ENCODE data around the gene GAB2. TPM values are rescaled to one million over a fixed set of nuclear protein-coding genes. Genes with fewer than 3 reads are reported as not detected.

GAB2 gene
- total and polyA plus RNA-seq, 2 experiments from 2014 or later, result 4.9 to 10.2 TPM

DNA sequence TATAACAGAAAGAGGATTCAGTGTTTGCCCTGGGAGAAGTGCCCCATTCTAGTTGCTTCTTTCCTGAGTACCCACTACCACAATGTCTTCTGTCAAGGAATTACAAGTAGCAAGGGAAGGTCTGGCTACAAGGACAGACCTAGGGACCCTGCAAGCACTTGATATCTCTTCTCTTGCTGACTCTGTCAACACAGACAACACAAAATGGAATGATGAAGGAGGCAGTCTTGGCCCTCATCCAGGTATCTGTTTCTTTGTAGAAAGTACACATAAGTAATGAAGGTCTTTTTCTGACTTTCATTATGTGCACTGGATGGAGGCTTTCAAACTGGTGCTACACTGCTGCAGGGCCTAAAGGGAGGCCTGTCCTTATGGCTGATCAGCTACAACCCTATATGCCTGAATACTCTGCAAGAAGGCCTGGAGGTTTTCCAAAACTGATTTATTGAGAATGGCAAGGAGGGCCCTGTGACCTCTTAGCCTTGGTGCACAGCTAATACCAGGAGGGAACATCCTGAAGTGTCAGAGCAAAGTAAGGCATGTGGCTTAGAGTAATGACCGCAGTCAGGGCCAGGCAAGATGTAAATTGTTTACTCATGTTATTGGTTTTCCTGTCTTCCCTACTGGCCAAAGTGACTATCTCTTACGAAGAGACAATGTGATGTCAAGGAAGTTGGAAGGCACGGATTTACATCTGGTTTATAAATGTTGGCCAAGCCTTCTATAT is 31.2 kb downstream of the GAB2 start:
- Histone ChIP-seq H3K4me1 (ENCODE audit: insufficient read depth) (peaks cover 16% of the 10 kb centered on the region), H3K4me3 (no peak overlapping the region), H3K27me3 (no peaks in the 10 kb centered on the region), H2AFZ (no peak overlapping the region), H3K27ac (no peak overlapping the region), H3K9me3 (ENCODE audit: low read depth) (no peaks in the 10 kb centered on the region), H3K79me2 (peaks cover 65% of the 10 kb centered on the region), H3K9me2 (replicated peaks; ENCODE audit: insufficient read depth) (no peaks in the 10 kb centered on the region), H3K36me3 (replicated peaks; ENCODE audit: insufficient read depth, low read depth) (no peaks in the 10 kb centered on the region), H3K4me2 (no peak overlapping the region), H4K20me1 (ENCODE audit: insufficient read depth, poor library complexity, severe bottlenecking) (no peaks in the 10 kb centered on the region)
- whole genome bisulfite sequencing (ENCODE audit: low lambda C conversion rate, missing lambda C conversion rate), result 57% methylated on average over 3 of the region's 3 CpGs
- TF ChIP-seq EZH2phosphoT487 (IDR thresholded peaks at IDR 0.05; ENCODE audit: low read depth, severe bottlenecking, unreplicated experiment) (no peak), EZH2 (IDR thresholded peaks at IDR 0.05; ENCODE audit: borderline replicate concordance) (no peak)
- TF ChIP-seq, protein P1, sequence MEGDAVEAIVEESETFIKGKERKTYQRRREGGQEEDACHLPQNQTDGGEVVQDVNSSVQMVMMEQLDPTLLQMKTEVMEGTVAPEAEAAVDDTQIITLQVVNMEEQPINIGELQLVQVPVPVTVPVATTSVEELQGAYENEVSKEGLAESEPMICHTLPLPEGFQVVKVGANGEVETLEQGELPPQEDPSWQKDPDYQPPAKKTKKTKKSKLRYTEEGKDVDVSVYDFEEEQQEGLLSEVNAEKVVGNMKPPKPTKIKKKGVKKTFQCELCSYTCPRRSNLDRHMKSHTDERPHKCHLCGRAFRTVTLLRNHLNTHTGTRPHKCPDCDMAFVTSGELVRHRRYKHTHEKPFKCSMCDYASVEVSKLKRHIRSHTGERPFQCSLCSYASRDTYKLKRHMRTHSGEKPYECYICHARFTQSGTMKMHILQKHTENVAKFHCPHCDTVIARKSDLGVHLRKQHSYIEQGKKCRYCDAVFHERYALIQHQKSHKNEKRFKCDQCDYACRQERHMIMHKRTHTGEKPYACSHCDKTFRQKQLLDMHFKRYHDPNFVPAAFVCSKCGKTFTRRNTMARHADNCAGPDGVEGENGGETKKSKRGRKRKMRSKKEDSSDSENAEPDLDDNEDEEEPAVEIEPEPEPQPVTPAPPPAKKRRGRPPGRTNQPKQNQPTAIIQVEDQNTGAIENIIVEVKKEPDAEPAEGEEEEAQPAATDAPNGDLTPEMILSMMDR (IDR thresholded peaks at IDR 0.05; ENCODE audit: poor library complexity), result no peak
- DNase-seq (ENCODE audit: low spot score), result no peak

DNA sequence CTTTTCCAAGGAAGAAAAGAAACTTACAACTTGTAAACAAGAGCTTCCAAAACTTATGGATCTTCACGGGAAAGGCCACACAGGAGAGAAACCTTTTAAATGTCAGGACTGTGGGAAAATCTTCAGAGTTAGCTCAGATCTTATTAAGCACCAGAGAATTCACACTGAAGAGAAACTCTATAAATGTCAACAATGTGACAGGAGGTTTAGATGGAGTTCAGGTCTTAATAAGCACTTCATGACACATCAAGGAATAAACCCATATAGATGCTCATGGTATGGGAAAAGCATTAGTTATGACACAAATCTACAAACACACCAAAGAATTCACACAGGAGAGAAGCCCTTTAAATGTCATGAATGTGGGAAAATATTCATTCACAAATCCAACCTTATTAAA is 32.4 kb downstream of the GAB2 start:
- DNase-seq (ENCODE audit: low spot score), result no peak
- H2AFZ ChIP-seq, result no peak overlapping the region
- no peak overlapping the region for H3K27ac ChIP-seq
- WGBS (ENCODE audit: low lambda C conversion rate, missing lambda C conversion rate), result 97% methylated on average over 1 of the region's 1 CpG
- TF ChIP-seq, protein P1 (IDR thresholded peaks at IDR 0.05; ENCODE audit: poor library complexity), result no peak
- TF ChIP-seq EZH2 (IDR thresholded peaks at IDR 0.05; ENCODE audit: borderline replicate concordance) (no peak), EZH2phosphoT487 (IDR thresholded peaks at IDR 0.05; ENCODE audit: low read depth, severe bottlenecking, unreplicated experiment) (no peak)
- no peaks in the 10 kb centered on the region for H3K9me3 ChIP-seq (ENCODE audit: low read depth)
- no peaks in the 10 kb centered on the region for H3K9me2 ChIP-seq (replicated peaks; ENCODE audit: insufficient read depth)
- no peak overlapping the region for H3K4me3 ChIP-seq
- no peaks in the 10 kb centered on the region for H3K36me3 ChIP-seq (replicated peaks; ENCODE audit: insufficient read depth, low read depth)
- H3K4me2 ChIP-seq, result no peak overlapping the region
- H3K27me3 ChIP-seq, result no peaks in the 10 kb centered on the region
- H3K4me1 ChIP-seq (ENCODE audit: insufficient read depth), result peaks cover 28% of the 10 kb centered on the region
- H4K20me1 ChIP-seq (ENCODE audit: insufficient read depth, poor library complexity, severe bottlenecking), result no peaks in the 10 kb centered on the region
- H3K79me2 ChIP-seq, result peaks cover 56% of the 10 kb centered on the region

DNA sequence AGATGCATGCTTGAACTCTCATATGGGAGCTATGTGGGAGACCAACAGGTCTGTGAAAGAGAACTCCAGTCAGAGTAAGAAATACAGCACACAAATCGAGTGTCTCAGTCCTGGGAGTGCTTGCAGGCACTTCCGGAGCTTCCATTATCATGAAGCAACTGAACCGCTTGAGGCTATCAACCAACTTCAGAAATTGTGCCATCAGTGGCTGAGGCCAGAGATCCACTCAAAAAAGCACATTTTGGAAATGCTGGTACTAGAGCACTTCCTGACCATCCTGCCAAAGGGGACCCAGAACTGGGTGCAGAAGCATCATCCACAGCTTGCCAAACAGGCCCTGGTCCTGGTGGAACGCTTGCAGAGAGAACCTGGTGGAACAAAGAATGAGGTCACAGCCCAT is 33.4 kb downstream of the GAB2 start:
- no peaks in the 10 kb centered on the region for H3K36me3 ChIP-seq (replicated peaks; ENCODE audit: insufficient read depth, low read depth)
- H3K79me2 ChIP-seq, result peaks cover 56% of the 10 kb centered on the region
- H3K27ac ChIP-seq, result no peak overlapping the region
- no peak overlapping the region for H3K4me3 ChIP-seq
- no peaks in the 10 kb centered on the region for H3K27me3 ChIP-seq
- H3K9me2 ChIP-seq (replicated peaks; ENCODE audit: insufficient read depth), result no peaks in the 10 kb centered on the region
- peaks cover 29% of the 10 kb centered on the region for H3K4me1 ChIP-seq (ENCODE audit: insufficient read depth)
- H3K9me3 ChIP-seq (ENCODE audit: low read depth), result no peaks in the 10 kb centered on the region
- no peak for DNase-seq (ENCODE audit: low spot score)
- TF ChIP-seq EZH2phosphoT487 (IDR thresholded peaks at IDR 0.05; ENCODE audit: low read depth, severe bottlenecking, unreplicated experiment) (no peak), EZH2 (IDR thresholded peaks at IDR 0.05; ENCODE audit: borderline replicate concordance) (no peak)
- TF ChIP-seq, protein P1 (IDR thresholded peaks at IDR 0.05; ENCODE audit: poor library complexity), result no peak
- H3K4me2 ChIP-seq, result no peak overlapping the region
- WGBS (ENCODE audit: low lambda C conversion rate, missing lambda C conversion rate), result 83% methylated on average over 4 of the region's 4 CpGs
- H2AFZ ChIP-seq, result no peak overlapping the region
- no peaks in the 10 kb centered on the region for H4K20me1 ChIP-seq (ENCODE audit: insufficient read depth, poor library complexity, severe bottlenecking)

Data from hepatocyte (in vitro differentiated cells).